WERI-Rb-1 (cell line): ENCODE results near the gene FTSJ1.
A peak's percentile ranks its signal among the peaks of the same experiment; 100 is the strongest.

Source experiments
- DNase-seq: peaks from one replicate; pipeline ENCODE4 v3.0.0-alpha.2; 2020
- H3K27ac ChIP-seq: fragments of 250-450 bp; sonication (Bioruptor Pico); 2 replicates; pipeline ENCODE4 v1.5.1; 2020; ENCODE audit warnings: mild to moderate bottlenecking, moderate library complexity
- H3K27me3 ChIP-seq: fragments of 250-450 bp; sonication (Bioruptor Pico); 2 replicates; pipeline ENCODE4 v1.5.1; 2021; ENCODE audit warnings: mild to moderate bottlenecking, low read depth, moderate library complexity; ENCODE audit not compliant: insufficient read depth, severe bottlenecking
- H3K36me3 ChIP-seq: fragments of 250-450 bp; sonication (Bioruptor Pico); 2 replicates; pipeline ENCODE4 v1.5.1; 2020; ENCODE audit warnings: mild to moderate bottlenecking, moderate library complexity
- H3K4me3 ChIP-seq: 2 replicates; pipeline ENCODE4 v1.5.1; 2011; ENCODE audit warnings: low read depth, mild to moderate bottlenecking, control low read depth, low read length
- H3K9me3 ChIP-seq: fragments of 250-450 bp; sonication (Bioruptor Pico); 2 replicates; pipeline ENCODE4 v1.5.1; 2021; ENCODE audit warnings: mild to moderate bottlenecking, moderate library complexity; ENCODE audit not compliant: severe bottlenecking
- TF ChIP-seq, protein P1 (sequence below): IDR thresholded peaks from 2 replicates; pipeline ENCODE4 v1.5.1; 2011; ENCODE audit warnings: low read depth, mild to moderate bottlenecking, control low read depth, inconsistent platforms, low read length

Gene FTSJ1

GRCh38 chrX:48489296-48489695 lies 13.3 kb downstream of the FTSJ1 start:
- Histone ChIP-seq H3K9me3 (no peaks in the 10 kb centered on the region), H3K27ac (no peak overlapping the region), H3K36me3 (peaks cover 3% of the 10 kb centered on the region), H3K27me3 (peaks cover 3% of the 10 kb centered on the region), H3K4me3 (no peak overlapping the region)
- DNase-seq: no peak
- TF ChIP-seq, protein P1, sequence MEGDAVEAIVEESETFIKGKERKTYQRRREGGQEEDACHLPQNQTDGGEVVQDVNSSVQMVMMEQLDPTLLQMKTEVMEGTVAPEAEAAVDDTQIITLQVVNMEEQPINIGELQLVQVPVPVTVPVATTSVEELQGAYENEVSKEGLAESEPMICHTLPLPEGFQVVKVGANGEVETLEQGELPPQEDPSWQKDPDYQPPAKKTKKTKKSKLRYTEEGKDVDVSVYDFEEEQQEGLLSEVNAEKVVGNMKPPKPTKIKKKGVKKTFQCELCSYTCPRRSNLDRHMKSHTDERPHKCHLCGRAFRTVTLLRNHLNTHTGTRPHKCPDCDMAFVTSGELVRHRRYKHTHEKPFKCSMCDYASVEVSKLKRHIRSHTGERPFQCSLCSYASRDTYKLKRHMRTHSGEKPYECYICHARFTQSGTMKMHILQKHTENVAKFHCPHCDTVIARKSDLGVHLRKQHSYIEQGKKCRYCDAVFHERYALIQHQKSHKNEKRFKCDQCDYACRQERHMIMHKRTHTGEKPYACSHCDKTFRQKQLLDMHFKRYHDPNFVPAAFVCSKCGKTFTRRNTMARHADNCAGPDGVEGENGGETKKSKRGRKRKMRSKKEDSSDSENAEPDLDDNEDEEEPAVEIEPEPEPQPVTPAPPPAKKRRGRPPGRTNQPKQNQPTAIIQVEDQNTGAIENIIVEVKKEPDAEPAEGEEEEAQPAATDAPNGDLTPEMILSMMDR: no peak

DNA sequence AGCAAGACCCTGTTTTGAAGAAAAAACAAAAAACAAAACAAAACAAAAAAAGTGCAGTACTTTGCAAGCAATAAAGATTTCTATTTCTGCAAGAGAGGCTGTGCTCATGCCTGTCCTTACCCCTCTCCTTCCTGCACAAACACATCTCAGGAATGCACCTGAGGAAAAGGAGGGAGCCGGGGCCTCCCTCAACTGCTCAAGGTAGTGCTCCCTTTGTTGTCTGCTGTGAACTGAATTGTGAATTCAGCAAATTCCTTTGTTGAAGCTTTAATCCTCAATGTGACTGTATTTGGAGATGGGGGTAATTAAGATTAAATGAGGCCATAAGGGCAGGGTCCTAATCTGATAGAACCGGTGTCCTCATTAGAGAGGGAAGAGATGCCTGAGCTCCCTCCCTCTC lies 13.9 kb downstream of the FTSJ1 start:
- Histone ChIP-seq H3K36me3 (no peaks in the 10 kb centered on the region; the same call in none of the 2 replicates), H3K27me3 (peaks cover 3% of the 10 kb centered on the region), H3K9me3 (no peaks in the 10 kb centered on the region), H3K27ac (no peak overlapping the region), H3K4me3 (no peak overlapping the region)
- TF ChIP-seq, protein P1: no peak
- no peak for DNase-seq

- Histone ChIP-seq H3K4me3 (no peak overlapping the region), H3K27ac (no peak overlapping the region), H3K27me3 (peaks cover 3% of the 10 kb centered on the region), H3K9me3 (no peaks in the 10 kb centered on the region), H3K36me3 (no peaks in the 10 kb centered on the region; the same call in 1 of the 2 replicates)
- TF ChIP-seq, protein P1: no peak
- no peak for DNase-seq
These were observed 14.7 kb downstream of the FTSJ1 start for GRCh38 chrX:48490661-48491060.

GRCh38 chrX:48491809-48492208 lies 15.8 kb downstream of the FTSJ1 start:
- DNase-seq: no peak
- Histone ChIP-seq H3K9me3 (no peaks in the 10 kb centered on the region), H3K4me3 (no peak overlapping the region), H3K36me3 (no peaks in the 10 kb centered on the region), H3K27ac (no peak overlapping the region), H3K27me3 (no peaks in the 10 kb centered on the region)
- TF ChIP-seq, protein P1: no peak

- H3K27me3 ChIP-seq: no peaks in the 10 kb centered on the region
- H3K27ac ChIP-seq: no peak overlapping the region
- no peaks in the 10 kb centered on the region for H3K9me3 ChIP-seq
- TF ChIP-seq, protein P1: no peak
- H3K4me3 ChIP-seq: no peak overlapping the region
- DNase-seq: no peak
- H3K36me3 ChIP-seq: no peaks in the 10 kb centered on the region
These were observed 16.4 kb downstream of the FTSJ1 start for GRCh38 chrX:48492293-48492910.

- Histone ChIP-seq H3K4me3 (no peak overlapping the region), H3K36me3 (no peaks in the 10 kb centered on the region), H3K27me3 (peaks cover 4% of the 10 kb centered on the region), H3K9me3 (no peaks in the 10 kb centered on the region), H3K27ac (no peak overlapping the region)
- DNase-seq: peak; percentile 74
- TF ChIP-seq, protein P1: peak; percentile 68
These were observed 17.9 kb downstream of the FTSJ1 start for GRCh38 chrX:48493890-48494364.
